ENCODE measurements around the gene FAM3C.
"Not testable (repeated sequence)": the region's sequence is repeated elsewhere in the genome, so short reads cannot be mapped to it uniquely, and the experiment has no call there.

The FAM3C gene

DNA sequence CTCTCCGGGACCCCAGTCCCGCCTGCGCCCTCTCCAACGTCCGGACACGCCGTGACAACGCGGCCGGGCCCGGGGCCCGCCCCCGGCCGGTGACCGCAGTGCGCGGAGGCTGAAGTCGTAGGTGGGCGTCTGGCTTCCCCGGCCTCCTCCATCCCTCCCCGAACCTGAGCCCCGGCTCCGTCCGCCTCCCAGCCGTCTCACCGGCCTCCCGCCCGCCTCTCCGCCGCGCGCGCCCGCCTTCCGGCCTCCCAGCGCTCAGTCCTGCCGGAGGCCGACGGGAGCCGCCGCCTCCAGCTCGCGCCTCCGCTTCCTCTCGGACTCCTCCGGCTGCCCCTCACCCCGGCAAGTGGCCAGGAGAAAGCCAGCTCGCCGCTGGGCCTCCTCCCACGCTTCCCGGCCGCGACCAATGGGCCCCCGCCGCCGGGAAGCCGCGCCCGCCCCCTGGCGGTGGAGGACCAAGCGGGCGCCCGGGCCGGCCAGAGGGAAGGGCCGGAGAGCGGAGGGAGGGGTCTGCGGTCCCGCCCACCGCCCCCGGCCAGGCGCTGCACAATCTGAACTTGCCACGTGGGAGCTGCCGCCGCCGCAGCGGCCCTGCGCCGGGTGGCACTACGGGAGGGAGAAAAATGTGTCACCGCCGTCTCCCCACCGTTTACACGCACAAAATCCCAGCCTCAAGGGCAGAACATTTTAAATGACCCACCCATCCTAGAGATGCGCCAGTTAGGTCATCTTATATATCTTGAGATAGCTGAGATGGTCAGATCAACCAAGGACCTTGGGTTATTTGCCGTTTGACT lies at the start of gene FAM3C:
Gene FAM3C, minus strand, starts transcription at position 348 of the 797 bp plus-strand sequence. CDS start 13,339 bp downstream, outside the sequence.
- DNase-seq: peak; percentile 53 to 72

- DNase-seq: no peak
These were observed 46.7 kb upstream of the FAM3C start for GRCh38 chr7:121442845-121443244.

- no peak for DNase-seq
These were observed 44.9 kb upstream of the FAM3C start for GRCh38 chr7:121440857-121441503.

GRCh38 chr7:121438043-121438955 lies 42.2 kb upstream of the FAM3C start:
- peak in 1 of 2 donors; percentile 18 for DNase-seq

GRCh38 chr7:121437470-121437869 lies 41.4 kb upstream of the FAM3C start:
- no peak for DNase-seq

- no peak for DNase-seq
These were observed 40.6 kb upstream of the FAM3C start for GRCh38 chr7:121436688-121437087.

GRCh38 chr7:121436136-121436535 lies 40.0 kb upstream of the FAM3C start:
- no peak for DNase-seq

- no peak for DNase-seq
These were observed 37.7 kb upstream of the FAM3C start for GRCh38 chr7:121433775-121434174.

DNA sequence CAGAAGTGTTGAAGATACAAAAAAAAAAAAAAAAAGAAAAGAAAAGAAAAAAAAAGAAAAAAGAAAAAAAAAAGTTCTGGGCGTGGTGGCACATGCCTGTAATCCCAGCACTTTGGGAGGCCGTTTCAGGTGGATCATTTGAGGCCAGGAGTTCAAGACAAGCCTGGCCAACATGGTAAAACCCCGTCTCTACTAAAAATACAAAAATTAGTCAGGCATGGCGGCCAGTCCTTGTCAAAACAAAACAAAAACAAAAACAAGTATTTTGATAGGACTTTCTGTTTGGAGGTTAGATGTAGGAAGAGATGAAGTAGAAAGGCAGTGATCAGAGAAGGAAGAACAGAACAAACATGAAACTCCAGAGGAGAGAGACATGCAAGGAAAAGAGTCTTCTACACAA lies 36.4 kb upstream of the FAM3C start:
- not testable (repeated sequence) for DNase-seq

DNA sequence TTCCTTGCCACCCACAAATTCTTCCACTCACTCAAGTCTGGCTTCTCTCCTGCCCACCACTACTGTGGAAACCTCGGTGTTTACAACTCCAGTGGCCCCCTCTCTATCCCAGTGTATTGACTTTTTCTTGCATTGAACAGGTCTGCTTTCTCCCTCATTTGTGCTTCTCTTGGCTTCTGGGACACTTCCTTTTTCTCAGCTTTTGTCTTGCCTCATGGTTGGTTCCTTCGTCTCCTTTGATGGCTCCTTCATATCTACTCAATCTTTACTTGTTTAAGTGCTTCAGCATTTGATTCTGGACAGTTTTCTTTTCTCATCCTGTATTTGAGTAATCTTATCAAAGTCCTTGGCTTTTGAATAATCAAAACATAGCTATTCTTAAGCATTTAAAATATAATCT lies 35.9 kb upstream of the FAM3C start:
- no peak for DNase-seq

GRCh38 chr7:121431389-121431995 lies 35.4 kb upstream of the FAM3C start:
- no peak for DNase-seq

DNA sequence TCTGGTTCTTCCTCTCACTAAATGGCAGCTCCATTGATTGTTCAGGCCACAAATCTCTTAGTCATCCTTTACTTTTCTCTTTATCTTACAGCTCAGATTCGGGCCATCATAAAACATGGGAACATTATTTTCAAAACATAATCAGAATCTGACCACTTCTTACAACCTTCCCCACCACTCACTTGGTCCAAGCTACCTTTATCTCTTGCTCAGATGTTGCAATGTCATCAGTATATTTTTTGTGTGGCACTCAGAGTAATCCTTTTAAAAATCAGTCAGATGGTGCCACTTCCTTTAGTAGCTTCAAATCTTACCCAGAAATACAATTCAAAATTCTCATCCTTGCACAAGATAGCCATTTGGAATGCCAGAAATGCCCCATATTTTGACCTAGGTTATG lies 34.5 kb upstream of the FAM3C start:
- no peak for DNase-seq

DNA sequence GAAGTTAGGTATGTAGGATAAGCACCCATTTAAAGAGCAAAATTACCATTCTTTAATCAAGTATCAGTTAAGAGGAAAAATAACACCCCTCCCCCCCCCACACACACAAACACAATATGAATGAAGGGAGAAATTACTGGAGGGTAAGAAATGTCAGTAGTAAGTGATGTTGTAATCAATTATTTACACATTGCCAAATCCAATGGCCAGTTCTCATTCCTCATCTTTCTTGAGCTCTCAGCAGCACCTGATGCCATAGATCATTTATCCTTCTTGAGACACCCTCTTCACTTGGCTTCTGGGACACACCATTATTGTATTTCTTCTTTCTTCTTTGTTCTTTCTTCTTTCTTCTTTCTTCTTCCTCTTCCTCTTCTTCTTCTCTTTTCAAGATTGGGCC lies 33.7 kb upstream of the FAM3C start:
- DNase-seq: no peak

DNA sequence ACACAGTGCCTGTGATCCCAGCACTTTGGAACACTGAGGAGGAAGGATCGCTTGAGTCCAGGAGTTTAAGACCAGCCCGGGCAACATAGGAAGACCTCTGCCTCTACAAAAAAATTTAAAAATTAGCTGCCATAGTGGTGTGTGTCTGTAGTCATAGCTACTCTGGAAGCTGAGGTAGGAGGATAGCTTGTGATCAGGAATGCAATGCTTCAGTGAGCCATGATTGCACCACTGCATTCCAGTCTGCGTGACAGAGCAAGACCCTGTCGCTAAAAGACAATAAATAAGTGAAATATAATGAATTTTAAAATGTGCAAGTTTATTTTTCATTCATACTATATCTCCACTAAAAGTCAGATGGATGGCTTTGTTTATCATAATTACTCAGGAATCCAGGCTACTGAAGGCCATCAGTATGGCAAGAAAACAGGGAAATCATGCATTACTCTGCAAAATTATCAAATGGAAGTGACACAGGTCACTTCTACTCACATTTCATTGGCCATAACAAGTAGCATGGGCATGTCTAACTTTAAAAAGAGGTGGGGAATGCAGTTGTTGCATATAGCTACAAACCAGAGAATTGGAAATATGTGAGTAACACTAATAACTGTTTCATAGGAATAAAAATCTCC lies 32.9 kb upstream of the FAM3C start:
- no peak for DNase-seq

GRCh38 chr7:121421743-121422142 lies 25.6 kb upstream of the FAM3C start:
- DNase-seq: not testable (repeated sequence)

DNA sequence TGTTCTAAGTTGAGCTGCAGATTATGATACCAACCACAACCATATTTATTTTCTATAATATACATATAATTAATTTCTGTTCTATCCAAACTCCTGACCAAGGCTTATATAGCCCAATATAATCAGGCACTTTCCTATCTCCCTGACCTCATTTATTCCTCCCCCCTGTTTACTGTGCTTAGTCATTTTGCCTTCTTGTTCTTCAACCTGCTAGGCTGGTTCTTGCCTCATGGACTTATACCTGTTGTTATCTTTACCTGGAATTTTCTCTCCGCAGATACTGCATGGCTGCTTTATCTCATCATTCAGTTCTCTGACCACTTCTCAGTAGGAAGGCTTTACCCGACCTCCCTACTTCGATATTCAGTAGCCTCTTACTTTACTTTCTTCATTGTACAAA lies 24.9 kb upstream of the FAM3C start:
- no peak for DNase-seq

GRCh38 chr7:121419201-121420148 lies 23.4 kb upstream of the FAM3C start:
- DNase-seq: no peak

- no peak for DNase-seq
These were observed 20.4 kb upstream of the FAM3C start for GRCh38 chr7:121416533-121416932.

DNA sequence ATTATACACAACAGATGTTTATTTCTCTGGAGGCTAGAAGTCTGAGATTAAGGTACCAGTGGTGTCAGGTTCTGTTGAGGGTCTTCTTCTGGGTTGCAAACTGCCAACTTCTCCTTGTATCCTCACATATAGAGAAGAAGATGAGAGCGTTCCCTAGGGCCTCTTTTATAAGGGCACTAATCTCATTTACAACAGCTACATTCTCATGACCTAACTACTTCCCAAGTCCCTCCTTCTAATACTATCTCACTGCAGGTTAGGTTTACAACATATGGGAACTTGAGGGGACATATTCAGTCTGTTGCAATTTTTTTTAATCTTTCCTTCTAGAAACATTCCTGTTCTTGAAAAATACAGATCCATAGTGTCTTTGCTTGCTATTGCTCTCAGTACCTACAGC lies 18.3 kb upstream of the FAM3C start:
- DNase-seq: no peak

DNA sequence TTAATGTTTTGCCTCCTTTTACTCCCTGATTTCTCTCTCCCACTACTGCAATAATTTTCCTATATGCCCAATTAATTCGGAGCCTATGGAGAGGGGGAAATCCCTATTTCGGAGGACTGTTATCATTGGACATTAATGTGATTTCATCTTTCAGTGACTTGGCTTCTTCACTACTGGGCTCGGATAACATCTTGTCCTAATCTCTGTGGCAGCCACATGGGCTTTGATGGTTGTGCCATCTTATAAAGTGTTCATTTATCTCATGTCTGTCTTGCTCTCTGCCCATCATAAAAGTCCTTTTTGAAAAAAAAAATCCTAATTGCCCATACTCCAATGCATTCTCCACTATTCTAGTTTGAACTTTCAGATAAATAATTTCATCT lies 15.5 kb upstream of the FAM3C start:
- no peak for DNase-seq
